ENCODE measurements around the gene SDHAF4.
A peak's percentile ranks its signal among the peaks of the same experiment; 100 is the strongest.
"Not testable (repeated sequence)": the region's sequence is repeated elsewhere in the genome, so short reads cannot be mapped to it uniquely, and the experiment has no call there.

The SDHAF4 gene

DNA sequence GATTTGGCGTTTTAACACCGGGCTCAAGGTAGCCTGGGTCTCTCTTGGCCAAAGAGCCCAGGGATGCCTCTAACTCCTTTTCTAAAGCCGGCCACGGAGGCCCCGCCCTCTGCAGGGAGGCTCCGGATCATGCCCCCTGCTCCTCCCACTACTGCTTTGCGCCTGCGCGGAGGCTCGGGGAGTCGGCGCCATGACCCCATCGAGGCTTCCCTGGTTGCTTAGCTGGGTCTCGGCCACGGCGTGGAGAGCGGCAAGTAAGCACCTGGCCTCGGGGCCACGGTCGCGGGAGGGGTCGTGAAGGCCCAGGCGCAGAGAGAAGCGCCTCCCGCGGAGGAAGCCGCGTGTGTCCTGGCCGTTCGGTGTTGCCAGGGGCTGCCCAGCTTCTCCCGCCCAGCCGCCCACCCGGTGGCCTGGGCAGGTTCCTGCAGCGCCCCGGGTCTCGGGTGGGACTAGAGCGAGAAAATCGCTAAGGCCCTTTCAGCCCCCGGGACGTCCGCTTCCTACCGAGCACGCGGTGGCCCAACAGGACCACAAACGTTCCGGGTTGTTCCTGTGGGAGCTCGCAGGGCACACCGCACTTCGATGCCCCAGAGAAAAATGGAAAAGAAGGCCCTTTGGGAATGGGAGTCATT, at the start of gene SDHAF4:
SDHAF4 (plus strand) TSS at position 180 of the 632 bp plus-strand sequence; CDS start at position 191, 11 bp downstream.
- DNase-seq (ENCODE audit: low read depth): peak; percentile 97

DNA sequence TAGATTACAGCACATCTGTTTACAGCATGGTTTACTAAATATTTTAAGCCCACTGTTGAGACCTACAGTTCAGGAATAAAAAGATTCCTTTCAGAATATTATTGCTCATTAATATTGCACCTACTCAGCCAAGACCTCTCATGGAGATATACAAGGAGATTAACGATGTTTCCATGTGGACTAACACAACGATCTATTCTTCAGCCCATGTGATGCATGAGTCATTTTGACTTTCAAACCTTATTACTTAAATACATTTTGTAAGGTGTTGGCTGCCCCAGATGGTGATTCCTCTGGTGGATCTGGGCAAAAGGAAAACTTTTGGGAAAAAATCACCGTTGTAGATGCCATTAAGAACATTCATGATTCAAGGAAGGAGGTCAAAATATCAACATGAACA, 48.0 kb upstream of the SDHAF4 start:
- DNase-seq (ENCODE audit: low read depth): no peak

DNA sequence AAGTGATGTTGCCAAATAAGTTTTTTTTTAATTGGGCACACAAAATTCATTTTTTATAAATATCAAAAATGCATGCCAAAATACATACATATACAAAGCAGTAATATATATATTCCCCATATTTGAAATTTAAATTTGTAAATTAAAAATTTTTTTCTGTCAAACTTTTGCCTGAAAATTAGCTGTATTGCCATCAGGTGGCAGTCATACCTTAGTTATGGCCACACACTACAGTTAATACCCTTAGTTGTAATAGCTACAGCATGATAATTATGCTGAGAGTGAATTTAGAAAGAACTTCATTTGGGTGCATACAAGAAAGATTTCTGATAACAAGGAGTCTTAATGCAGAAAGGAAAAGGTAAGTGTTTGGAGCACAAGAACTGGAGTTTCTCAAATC, 46.2 kb upstream of the SDHAF4 start:
- no peak for DNase-seq (ENCODE audit: low read depth)

DNA sequence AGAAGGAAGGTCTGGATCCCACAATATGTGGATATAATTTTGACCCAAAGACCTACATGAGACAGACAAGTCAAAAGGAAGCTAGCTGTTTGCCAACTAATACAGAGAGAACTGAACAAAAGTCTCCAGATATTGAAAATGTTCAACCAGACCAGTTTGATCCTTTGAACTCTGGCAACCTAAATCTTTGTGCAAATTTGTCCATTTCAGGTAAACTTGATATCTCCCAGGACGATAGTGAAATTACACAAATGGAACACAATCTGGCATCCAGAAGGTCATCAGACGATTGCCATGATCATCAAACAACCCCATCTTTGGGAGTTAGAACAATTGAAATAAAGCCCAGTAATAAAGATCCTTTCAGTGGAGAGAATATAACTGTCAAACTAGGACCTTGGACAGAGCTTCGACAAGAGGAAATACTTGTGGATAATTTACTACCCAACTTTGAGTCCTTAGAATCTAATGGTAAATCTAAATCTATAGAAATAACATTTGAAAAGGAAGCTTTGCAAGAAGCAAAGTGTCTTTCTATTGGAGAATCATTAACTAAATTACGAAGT, 41.9 kb upstream of the SDHAF4 start:
- DNase-seq (ENCODE audit: low read depth): no peak

DNA sequence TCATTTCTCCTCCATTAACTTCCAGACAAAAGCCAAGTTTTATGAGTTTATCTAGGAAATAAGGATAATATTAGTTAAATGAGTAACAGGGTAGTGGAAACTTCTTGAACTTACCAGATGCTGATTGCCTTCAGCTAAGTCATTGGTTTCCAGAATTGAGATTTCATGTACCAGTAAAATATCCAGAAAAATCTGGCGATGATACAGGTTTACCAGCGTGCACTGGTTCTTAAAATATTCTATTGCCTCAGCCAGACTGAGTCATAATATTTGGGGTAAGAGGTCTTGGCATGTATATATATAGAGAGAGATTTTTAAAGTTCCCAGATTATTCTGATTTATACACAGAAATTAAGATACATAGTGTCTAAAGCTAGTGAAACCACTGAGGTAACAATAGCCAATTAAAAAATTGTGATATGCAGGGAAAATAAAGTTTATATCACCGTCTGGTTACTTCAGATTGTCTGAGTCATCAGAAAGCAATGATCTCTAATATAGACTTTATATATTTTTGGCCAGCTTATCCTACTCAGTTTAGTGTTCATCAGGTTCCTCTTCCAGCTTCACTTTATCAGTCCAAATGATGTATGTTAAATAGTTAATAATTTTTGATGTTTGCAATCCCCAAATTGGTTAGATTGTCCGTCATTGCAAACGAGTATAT, 39.5 kb upstream of the SDHAF4 start:
- DNase-seq (ENCODE audit: low read depth): no peak

DNA sequence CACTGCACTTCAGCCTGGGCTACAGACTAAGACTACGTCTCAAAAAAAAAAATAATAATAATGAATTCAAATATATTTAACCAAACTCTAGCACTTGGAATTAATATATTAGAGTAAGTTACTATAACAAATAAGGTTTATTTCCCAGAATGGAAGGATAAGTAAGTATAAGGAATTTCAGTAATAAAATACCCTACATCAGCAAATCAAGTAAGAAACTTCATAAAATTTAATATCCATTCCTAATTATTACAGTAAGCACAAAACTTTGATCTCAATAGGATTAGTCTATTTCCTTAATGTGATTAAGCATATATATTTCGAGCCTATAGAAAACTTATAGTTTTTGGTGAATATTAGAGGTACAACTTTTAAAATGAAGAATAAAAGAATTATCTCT, 36.7 kb upstream of the SDHAF4 start:
- DNase-seq (ENCODE audit: low read depth): no peak

DNA sequence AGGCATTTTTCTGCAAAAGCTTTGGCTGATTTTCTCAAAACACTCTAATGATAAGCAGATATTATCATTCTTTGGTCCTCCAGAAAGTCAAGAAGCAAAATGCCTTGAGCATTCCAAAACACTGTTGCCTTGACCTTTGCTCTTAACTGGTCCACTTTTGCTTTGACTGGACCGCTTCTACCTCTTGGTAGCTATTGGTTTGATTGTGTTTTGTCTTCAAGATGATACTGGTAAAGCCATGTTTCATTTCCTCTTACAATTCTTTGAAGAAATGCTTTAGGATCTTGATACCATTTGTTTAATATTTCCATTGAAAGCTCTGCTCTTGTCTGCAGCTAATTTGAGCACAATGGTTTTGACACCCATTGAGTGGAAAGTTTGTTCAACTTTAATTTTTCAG, 35.6 kb upstream of the SDHAF4 start:
- DNase-seq (ENCODE audit: low read depth): no peak

DNA sequence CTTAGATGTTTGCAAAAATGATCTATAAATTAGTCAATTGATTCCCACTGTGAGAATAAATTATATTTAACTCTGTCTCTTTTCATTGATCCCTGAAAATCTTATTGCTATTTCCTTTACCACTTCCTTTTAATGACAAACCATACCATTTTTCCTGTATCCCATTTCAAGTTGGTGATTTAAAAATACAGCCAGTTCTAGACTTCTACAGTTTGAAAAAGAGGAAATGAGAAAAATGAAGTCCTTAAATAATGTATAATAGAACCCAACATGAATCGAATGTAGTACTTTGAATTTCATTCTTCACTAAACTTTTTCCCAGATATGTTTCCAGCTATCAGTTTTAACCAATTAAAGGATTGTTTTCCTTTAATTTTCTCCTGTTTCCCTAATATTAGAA, 29.5 kb upstream of the SDHAF4 start:
- no peak for DNase-seq (ENCODE audit: low read depth)

DNA sequence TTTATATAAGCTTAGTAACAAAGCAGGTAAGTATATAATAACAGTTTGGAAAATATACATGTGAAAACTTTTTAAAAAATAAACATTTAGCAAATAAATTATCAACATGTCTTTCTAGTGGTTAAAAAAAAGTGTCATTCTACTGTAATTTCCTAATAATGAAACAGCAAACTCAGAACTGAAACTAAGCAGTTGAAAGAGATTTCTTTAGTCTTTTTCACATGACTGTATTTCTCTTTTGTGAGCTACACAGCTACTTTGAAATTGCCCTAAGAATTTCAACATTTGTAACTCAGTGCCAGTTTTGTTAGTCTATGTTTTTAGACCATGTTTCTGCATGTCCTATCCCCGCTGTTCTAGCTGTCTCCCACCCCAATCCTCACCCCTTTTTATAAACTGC, 28.4 kb upstream of the SDHAF4 start:
- no peak for DNase-seq (ENCODE audit: low read depth)

DNA sequence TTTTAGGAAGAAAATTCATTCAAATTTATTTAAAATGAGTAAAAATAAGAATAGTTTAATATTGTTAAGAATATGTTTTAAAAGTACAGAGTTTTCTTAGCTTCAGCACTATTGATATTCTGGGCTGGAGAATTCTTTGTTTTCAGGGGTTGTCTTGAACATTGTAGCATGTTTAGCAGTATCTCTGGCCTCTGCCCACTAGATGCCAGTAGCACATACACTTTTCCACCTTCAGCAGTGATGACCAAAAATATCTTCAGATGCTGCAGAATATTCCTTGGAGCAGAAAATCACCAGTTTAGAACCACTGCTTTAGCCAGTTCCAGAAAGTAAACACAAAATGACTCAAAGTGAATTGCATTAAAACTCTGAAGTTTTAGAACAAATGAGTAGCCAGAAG, 19.4 kb upstream of the SDHAF4 start:
- DNase-seq (ENCODE audit: low read depth): no peak

DNA sequence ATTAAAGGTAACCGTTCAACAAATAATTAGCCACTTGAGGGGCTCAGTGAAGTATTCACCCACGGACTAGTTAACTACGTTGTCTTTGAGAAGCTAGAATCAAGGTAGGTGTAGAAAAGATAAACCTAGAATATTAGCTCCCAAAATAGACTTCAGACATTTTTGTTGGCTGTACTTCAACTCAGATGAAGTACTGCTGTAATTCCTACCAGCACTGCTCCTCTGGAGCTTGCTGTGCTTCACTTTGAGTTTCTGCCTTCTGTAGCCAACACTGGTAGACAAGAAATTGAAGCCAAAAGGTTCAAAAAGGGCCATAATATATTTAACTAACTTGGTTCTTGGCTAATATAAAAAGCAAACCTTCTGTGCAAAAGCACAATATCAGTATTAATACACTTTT, 18.8 kb upstream of the SDHAF4 start:
- DNase-seq (ENCODE audit: low read depth): no peak

DNA sequence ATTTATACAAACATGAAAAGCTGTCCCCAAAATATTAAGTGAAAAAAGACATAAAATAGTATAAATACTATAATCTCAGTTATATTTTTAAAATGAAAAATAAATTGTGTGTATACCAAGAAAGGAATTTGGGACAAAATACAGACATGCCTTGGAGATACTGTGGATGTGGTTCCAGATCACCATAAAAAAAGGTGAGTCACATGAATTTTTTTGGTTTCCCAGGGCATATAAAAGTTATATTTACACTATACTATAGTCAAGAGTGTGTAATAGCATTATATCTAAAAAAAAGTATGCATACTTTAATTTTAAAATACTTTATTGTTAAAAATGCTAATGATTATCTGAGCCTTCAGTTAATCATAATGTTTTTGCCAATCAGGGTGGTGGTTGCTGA, 17.4 kb upstream of the SDHAF4 start:
- DNase-seq (ENCODE audit: low read depth): no peak

DNA sequence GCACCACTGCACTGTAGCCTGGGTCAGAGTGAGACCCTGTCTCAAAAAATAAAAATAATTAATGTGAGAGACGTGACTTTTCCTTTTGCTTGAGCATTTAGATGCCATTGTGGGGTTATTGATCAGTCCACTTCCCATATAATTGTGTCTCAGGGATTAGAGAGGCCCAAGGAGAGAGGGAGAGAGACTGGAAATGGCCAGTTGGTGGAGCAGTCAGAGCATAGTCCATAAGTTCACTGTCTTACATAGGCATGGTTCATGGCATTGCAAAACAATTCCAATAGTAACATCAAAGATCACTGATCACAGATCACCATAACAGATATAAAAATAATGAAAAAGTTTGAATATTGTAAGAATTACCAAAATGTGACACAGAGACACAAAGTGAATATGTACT, 15.2 kb upstream of the SDHAF4 start:
- no peak for DNase-seq (ENCODE audit: low read depth)

DNA sequence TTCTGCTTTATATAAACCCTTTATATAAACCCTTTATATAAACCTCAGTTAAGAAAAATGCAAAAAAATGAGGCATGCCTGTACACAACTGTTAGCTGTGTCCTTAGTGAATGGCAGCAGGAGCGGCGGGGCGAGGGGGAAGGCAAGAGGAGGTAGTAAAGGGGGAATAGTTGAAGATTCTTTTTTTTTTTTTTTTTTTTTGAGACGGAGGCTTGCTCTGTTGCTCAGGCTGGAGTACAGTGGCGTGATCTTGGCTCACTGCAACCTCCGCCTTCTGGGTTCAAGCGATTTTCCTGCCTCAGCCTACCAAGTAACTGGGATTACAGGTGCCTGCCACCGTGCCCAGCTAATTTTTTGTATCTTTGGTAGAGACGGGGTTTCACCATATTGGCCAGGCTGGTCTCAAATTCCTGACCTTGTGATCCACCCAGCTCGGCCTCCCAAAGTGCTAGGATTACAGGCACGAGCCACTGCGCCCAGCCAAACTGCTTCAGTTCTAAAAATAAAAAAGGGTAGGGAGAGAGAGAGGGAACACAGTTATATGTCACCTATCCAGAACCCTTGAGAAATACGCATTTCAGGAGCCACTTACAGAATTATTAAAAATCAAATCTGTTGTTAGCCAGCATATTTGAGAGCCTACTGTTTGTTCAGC, 14.3 kb upstream of the SDHAF4 start:
- not testable (repeated sequence) for DNase-seq (ENCODE audit: low read depth)

DNA sequence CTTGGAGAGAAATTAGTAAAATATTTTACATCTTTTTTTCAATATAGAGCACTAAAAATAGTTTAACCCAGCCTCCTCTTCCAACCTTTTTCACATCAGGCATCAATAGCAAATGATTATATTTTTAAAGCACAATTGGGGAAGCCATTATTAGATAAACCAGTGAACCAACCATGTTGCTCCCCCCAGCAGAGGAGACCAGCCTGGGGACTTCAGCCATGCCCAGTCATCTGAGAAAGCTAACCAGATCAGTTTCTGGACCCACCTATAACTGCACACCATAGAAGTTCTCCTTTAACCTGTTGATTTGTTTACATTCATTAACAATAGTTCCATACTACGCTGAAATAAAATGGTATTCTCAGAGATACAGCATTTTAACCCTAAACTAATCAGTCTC, 13.8 kb upstream of the SDHAF4 start:
- DNase-seq (ENCODE audit: low read depth): no peak

DNA sequence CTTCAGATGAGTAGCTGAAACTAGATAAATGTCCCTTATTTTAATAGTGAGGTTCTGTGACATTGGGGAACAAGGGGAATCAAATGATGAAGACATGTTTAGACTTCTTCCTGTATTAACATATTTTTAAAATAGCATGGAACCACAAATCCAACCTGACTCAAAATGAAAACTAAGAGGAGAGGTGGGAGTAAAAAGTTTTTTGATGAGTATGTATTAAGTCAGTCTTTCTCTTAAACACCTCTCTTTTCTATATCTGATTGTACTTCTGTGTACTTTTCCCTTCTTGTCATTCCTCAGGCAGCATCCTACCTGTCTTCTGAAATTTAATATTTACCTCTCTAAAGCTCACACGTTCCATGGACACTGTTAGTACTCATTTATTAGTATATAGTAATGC, 8.7 kb upstream of the SDHAF4 start:
- DNase-seq (ENCODE audit: low read depth): no peak

DNA sequence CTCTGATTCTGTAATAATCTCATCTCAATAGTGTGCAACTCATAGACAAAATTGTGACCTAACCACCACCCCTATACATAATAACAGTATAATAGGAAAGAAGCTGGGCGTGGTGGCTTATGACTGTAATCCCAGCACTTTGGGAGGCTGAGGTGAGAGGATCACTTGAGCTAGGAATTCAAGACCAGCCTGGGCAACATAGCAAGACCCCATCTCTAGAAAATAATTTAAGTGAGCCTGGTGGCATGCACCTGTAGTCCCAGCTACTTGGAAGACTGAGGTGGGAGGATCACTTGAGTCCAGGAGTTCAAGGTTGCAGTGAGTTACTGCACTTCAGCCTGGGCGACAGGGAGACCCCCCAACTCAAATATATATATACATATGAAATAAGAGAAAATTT, 4.3 kb upstream of the SDHAF4 start:
- not testable (repeated sequence) for DNase-seq (ENCODE audit: low read depth)

DNA sequence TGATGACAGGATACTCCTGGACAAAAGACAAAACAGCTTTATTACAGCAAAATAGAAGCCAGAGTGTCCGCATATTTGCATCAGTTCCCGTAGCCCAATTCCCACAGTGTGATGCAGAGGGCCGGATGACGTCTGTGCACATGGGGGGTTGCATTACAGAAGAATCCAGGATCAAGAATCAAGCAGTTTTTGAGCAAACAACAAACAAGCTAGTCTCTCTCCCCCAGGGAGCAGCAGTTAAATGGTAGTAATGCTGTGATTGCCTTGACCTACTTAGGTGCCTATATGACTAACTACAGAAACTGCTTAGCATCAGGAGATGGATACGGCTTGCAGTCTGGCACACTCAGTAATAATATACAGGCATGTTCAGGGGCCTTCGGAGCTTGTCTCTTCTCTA, 3.2 kb upstream of the SDHAF4 start:
- DNase-seq (ENCODE audit: low read depth): no peak

DNA sequence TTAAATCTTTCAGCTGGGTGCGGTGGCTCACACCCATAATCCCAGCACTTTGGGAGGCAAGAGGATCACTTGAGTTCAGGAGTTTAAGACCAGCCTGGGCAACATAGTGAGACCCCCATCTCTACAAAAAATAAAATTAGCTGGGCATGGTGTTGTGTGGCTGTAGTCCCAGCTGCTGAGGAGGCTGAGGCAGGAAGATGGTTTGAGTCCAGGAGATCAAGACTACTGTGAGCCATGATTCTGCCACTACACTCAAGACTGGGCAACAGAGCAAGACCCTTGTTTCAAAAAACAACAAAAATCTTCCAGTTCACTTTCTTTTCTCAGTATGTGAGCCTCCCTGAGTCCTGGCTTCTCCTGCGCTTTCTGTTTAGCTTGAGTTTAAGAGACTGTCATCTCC, 7.9 kb downstream of the SDHAF4 start:
- no peak for DNase-seq (ENCODE audit: low read depth)

DNA sequence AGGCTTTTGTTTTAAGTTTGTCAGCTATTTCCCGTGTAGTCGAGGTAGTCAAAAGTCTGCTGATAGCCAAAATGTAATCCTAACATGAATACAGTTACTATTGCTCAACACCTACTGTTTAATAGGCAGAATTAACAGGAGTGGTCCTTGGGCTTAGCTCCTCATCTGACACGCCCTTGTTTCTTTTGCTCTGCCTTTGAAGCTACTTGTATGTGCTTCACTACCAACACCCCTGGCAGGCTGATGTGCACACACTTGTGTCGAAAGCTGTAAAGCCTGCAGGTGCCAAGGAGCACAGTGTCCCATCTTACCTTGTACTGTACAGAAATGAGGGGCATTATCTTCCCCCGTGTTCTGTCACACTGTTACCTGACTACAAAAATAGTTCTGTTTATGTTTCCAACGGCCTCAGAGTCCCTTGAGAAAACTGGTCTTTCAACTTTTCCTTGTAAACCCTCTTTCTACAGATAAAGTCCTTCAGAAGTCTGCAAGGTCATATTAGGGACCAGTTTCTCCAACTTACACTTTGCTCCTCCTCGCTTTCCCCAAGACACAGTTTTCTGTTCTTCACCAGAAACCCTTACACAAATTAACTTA, 9.3 kb downstream of the SDHAF4 start:
- DNase-seq (ENCODE audit: low read depth): no peak

DNA sequence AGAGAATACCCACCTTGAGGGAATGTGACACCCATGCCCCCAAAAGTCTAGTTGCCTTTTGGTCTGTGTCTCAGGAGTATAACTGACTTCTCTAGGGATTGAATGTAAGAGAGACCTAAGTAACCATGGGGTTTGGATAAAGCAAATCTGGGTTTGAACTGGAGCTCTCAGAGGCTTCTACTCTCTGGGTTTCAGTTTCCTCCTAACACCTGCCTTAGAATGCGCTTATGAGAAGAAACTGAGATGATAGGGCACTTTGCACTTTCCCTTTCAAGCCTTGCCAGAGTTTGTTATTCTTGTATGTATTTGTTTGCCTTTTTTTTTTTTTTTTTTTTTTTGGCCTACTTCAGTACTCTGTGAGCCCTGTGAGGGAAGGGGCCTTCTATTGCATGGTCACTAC, 19.4 kb downstream of the SDHAF4 start:
- DNase-seq (ENCODE audit: low read depth): no peak

DNA sequence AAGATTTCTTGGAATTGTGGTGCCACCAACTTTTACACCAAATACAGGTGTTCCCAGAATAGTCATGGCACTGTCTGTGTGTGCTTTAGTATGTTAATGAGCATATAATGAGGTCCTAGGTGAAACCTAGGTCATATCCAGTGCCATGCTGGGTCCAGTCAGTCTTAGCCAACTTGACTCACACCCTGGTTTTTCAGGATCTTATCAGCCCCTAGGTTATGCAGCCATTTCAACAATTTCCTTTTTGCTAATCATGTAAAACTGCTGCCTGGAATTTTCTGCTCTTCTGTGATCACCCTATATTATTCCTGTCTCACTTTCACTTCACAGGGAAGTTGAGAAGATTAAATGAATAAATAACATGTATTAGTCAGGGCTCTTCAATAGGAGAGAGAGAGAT, 23.7 kb downstream of the SDHAF4 start:
- no peak for DNase-seq (ENCODE audit: low read depth)
